CD4-positive, alpha-beta T cell treated with Interleukin-1 beta for 1 hour (primary cell): ENCODE measurements around the gene UPK3A.
"Not testable (repeated sequence)": the region's sequence is repeated elsewhere in the genome, so short reads cannot be mapped to it uniquely, and the experiment has no call there.

Experiments used
- DNase-seq, 2 donors: peaks; one replicate each; pipeline ENCODE4 v3.0.0-alpha.2; 2020 to 2022

UPK3A gene

GRCh38 chr22:45285263-45286058 is 712 bp downstream of the UPK3A start:
- DNase-seq, result peak in 1 of 2 donors; percentile 24

DNA sequence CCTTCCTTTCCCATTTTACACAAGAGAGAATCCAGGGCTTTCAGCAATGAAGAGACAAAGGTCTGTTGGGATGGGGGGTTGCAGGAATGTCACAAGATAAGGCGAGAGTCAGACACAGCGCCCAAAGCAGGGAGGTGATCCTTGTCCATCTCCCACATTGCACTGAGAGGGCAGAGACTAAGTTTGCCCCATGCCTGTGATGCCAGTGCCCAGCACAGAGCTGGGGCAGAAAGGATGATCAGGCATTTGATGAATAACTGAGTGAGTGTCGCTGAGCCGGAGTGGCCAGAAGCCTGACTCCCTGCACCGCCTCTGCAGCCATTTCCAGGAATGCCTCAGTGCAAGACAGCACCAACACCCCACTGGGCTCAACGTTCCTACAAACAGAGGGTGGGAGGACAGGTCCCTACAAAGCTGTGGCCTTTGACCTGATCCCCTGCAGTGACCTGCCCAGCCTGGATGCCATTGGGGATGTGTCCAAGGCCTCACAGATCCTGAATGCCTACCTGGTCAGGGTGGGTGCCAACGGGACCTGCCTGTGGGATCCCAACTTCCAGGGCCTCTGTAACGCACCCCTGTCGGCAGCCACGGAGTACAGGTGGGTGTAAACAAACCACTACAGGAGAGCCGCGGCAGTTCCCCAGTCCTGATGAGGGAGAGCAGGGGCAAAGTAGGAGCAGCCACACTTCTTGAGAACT is 2.3 kb downstream of the UPK3A start:
- DNase-seq, result no peak

DNA sequence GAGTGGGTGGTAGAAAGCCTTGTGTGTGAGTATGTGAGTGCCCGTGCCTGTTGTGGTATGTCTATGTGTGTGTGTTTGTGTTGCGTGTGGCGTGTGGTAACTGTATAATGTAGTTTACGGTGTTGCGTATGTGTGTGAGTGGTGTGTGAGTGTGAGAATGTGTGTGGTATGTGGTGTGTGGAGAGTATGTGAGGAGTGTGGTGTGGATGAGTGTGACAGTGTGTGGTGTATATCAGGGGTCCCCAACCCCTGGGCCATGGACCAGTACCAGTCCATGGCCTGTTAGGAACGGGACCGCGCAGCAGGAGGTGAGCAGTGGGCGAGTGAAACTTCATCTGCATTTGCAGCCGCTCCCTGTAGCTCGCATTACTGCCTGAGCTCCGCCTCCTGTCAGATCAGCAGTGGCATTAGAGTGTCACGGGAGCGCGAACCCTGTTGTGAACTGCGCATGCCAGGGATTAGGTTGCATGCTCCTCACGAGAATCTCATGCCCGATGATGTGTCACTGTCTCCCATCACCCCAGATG is 5.7 kb downstream of the UPK3A start:
- DNase-seq, result no peak

- no peak for DNase-seq
Observed at GRCh38 chr22:45291061-45291930, 6.5 kb downstream of the UPK3A start.

DNA sequence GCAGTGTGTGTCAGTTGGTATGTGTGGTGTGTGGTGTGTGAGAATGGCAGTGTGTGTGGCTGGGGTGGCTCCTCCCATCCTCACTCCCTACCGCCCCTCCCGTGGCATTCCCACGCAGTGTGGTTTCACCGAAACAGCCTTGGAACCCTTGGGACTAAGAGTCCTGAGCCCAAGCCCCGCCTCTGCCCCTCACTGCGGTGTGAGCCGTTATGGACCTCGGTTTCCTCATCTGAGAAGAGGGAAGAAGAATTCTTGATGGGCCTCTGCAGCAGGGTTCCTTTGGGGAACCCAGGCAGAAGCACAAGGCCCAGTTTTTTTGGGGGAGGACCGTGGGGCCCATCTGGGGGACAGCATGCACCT is 7.2 kb downstream of the UPK3A start:
- DNase-seq, result no peak

DNA sequence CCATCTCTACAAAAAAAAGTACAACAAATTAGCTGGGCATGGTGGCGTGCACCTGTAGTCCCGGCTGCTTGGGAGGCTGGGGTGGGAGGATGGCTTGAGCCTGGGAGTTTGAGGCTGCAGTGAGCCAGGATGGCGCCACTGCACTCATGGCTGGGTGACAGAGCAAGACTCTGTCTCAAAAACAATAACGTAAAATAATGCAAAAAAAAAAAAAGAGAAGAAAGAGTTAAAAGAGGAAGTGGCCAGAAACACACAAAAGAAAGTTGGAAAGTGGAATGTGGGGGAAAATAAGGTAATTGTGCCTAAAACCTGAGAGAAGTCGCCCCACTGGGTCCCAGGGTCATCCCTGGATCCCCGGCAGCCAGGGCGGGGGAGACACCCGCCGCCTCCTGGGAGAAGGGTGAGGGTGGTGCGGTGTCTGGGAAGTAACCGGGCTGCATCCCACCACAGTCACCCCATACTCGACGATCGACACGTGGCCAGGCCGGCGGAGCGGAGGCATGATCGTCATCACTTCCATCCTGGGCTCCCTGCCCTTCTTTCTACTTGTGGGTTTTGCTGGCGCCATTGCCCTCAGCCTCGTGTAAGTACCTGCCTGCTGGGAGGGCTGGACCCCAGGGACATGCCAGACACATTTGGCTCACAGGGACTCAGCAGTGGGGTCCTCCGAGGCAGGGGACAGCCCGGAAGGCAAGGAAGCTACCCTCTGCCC is 8.1 kb downstream of the UPK3A start:
- DNase-seq, result no peak

DNA sequence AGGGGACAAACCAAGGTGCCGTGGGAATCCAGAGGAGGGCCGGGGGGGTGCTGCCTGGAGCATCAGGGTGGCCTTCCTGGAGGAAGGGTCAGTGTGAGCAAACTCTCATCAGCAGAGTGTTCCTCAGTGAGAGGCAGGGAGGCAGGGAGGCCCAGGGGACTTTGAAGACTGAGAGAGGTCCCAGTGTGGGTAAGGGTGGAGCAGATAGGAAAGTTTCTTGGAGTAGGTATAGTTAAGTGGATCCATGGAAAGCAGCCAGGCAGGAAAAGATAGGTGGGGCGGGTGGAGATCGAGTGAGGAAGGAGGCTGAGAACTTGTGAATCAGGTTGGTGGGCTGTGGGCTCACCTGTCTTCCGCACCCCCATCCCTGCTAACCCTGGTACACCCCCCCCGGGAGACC is 9.3 kb downstream of the UPK3A start:
- DNase-seq, result no peak

- DNase-seq, result not testable (repeated sequence)
Observed at GRCh38 chr22:45295004-45295403, 10.3 kb downstream of the UPK3A start.

GRCh38 chr22:45295492-45295891 is 10.7 kb downstream of the UPK3A start:
- DNase-seq, result no peak

GRCh38 chr22:45296628-45297297 is 12.0 kb downstream of the UPK3A start:
- DNase-seq, result peak; percentile 57 to 58

- DNase-seq, result no peak
Observed at GRCh38 chr22:45298934-45299505, 14.3 kb downstream of the UPK3A start.

DNA sequence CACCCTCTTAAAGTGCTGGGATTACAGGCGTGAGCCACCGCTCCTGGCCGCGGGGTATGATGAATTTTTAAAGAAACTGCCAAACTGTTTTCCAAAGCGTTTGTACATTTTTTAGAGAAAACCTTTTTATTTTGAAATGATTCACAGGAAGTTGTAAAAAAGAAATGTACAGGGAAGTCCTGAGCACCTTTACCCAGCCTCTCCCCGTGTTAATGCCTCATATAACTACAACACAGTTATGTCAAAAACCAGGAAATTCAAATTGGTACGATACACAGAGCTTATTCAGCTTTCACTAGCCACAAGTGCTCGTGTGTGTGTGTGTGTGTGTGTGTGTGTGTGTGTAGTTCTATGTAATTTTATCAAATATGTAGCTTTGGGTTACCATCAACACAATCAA is 18.0 kb downstream of the UPK3A start:
- DNase-seq, result no peak

- DNase-seq, result no peak
Observed at GRCh38 chr22:45303181-45303580, 18.4 kb downstream of the UPK3A start.

GRCh38 chr22:45304971-45305370 is 20.2 kb downstream of the UPK3A start:
- DNase-seq, result no peak

GRCh38 chr22:45305456-45306075 is 20.8 kb downstream of the UPK3A start:
- no peak for DNase-seq

DNA sequence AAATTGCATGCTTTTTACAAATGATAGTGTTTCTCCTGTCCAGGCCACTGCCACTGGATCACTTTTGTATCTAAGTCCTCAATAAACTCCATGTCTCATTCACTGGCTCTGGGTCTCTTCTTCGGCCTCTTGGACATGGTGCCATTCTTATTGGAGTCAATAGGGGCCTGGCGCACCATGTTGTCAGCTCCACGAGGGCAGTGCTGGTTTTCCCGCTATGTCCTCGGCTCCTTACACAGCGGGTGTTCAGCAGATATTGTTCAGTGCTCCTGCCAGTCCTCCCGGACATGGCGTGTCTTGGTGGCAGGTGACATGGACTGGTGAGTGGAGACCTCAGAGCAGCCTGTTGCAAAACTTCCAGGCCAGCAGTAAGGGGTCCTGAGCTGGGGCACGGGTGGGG is 21.4 kb downstream of the UPK3A start:
- no peak for DNase-seq

DNA sequence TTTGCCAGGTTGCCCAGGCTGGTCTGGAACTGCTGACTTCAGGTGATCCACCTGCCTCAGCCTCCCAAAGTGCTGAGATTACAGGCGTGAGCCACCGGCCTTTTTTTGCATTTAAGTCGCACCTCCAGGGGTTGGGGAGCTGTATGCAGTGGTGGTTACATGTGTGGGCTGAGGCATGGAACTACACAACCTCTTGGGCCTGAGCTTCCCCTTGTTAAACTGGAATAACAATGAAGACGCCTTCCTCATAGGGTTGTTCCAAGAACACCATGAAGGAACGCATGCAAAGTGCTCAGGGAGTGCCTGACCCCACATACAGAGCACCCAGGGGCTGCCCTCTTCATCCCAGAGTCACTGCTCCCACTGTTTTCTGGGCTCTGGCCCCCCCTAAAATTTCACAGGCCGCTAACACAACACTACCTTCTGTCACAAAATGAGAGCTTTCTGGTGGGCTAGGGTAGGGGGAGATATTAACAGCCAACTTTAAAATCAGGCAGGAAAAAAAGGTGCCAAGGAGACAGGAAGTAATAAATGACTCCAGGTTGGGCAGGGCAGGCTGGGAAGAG is 23.7 kb downstream of the UPK3A start:
- DNase-seq, result no peak

- DNase-seq, result peak in 1 of 2 donors; percentile 17
Observed at GRCh38 chr22:45308957-45309421, 24.2 kb downstream of the UPK3A start.

DNA sequence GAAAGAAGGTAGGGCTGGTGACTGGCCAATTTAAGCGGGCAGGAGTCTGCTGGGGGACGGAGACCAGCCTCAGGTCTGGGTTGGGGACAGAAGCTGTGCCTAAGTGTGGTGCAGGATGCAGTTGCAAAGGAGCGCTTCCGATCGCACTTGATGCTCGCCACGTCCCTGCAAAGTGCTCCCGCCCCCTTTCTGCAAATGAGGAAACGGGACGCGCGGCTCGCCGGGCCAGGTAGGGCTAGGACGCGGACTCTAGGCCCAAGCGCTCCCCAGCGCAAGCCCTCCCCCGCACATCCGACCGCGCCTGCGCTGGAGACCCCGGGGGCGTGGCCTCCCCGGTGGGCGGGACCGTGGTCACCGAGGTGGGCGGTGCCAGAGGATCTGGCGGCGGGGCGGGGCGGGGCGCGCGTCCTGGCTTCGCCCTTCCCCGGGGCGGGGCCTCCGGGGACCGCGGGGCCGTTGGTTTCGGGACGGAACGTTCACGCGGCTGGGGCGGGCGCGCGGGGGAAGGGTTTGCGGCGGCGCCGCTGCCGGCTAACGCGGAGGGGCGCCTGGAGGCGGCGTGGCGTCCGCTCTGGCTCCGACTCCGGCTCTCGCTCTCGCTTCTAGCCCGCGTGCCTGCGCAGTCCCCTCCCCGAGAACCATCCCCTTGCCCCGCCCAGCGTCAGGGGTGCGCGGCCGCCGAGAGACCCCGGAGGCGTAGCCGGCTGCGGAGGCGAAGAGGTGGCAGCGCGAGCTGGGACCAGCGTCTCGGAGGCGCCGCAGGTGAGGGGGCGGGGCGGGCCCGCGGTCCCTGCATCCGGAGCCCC is 24.9 kb downstream of the UPK3A start, which contains the start of gene FAM118A:
Gene FAM118A, plus strand, starts transcription at position 513 of the 806 bp plus-strand sequence. CDS start 12,446 bp downstream, outside the sequence.
- peak; percentile 93 to 96 for DNase-seq
